Uterus (tissue), 2 donors: ENCODE measurements around the gene ZNF823.

Experiments
- POLR2A ChIP-seq, 2 donors: fragments of 450-650 bp; IDR thresholded peaks; one replicate each; pipeline ENCODE4 v1.6.1; 2016; ENCODE audit warnings: antibody characterized with exemption in 2 of 2, mild to moderate bottlenecking in 1 of 2, moderate library complexity in 1 of 2
- TF ChIP-seq, protein P1 (sequence below), 4 experiments: fragments of 200-600 bp in 2 of 4; fragments of 450-650 bp in 2 of 4; sonication (generic) in 2 of 4; IDR thresholded peaks; one replicate each; pipeline ENCODE4 v1.5.1; 2016 to 2019; ENCODE audit warnings: antibody characterized with exemption in 4 of 4, mild to moderate bottlenecking in 2 of 4, moderate library complexity in 1 of 4

DNA sequence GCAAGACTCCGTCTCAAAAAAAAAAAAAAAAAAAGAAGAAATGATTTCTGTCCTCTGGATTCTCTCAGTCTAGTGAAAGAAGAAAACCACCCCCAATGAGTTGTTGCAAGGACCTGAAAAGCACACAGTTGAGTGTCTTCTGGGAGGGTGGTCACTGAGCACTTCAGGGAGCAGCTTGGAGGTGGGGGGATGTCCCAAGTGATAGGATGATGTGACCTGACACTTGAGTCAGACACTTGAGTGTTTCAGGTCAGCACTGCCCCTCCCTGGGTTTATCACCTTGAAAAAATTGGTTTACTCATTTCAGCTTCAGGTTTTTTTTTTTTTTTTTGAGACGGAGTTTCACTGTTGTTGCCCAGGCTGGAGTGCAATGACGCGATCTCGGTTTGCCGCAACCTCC is 63.2 kb downstream of the ZNF823 start:
- TF ChIP-seq POLR2A (IDR thresholded peaks at IDR 0.05), result no peak
- TF ChIP-seq, protein P1, sequence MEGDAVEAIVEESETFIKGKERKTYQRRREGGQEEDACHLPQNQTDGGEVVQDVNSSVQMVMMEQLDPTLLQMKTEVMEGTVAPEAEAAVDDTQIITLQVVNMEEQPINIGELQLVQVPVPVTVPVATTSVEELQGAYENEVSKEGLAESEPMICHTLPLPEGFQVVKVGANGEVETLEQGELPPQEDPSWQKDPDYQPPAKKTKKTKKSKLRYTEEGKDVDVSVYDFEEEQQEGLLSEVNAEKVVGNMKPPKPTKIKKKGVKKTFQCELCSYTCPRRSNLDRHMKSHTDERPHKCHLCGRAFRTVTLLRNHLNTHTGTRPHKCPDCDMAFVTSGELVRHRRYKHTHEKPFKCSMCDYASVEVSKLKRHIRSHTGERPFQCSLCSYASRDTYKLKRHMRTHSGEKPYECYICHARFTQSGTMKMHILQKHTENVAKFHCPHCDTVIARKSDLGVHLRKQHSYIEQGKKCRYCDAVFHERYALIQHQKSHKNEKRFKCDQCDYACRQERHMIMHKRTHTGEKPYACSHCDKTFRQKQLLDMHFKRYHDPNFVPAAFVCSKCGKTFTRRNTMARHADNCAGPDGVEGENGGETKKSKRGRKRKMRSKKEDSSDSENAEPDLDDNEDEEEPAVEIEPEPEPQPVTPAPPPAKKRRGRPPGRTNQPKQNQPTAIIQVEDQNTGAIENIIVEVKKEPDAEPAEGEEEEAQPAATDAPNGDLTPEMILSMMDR (IDR thresholded peaks at IDR 0.05), result no peak
